22Rv1 (cell line): ENCODE measurements around the gene CMYA5.

Experiments used
- H3K27ac ChIP-seq: fragments of 450-650 bp; 2 replicates; pipeline ENCODE4 v1.5.1; 2017
- CTCF ChIP-seq: fragments of 450-650 bp; IDR thresholded peaks from 2 replicates; pipeline ENCODE4 v1.5.1; 2017; ENCODE audit warnings: mild to moderate bottlenecking
- ZFX ChIP-seq: fragments of 450-650 bp; IDR thresholded peaks from 2 replicates; pipeline ENCODE4 v1.6.1; 2017; ENCODE audit warnings: antibody characterized with exemption, borderline replicate concordance

The CMYA5 gene

GRCh38 chr5:79840084-79840990, 150.7 kb downstream of the CMYA5 start:
- H3K27ac ChIP-seq: no peak overlapping the region
- TF ChIP-seq CTCF: no peak
- no peak for TF ChIP-seq ZFX

- H3K27ac ChIP-seq: no peak overlapping the region
- TF ChIP-seq ZFX (no peak), CTCF (no peak)
Measured at GRCh38 chr5:79841172-79841571, 151.5 kb downstream of the CMYA5 start.

GRCh38 chr5:79842006-79842881, 152.6 kb downstream of the CMYA5 start:
- TF ChIP-seq ZFX (no peak), CTCF (no peak)
- no peak overlapping the region for H3K27ac ChIP-seq

- TF ChIP-seq ZFX (no peak), CTCF (no peak)
- no peak overlapping the region for H3K27ac ChIP-seq
Measured at GRCh38 chr5:79842991-79843390, 153.4 kb downstream of the CMYA5 start.

GRCh38 chr5:79843450-79844388, 154.1 kb downstream of the CMYA5 start:
- no peak for TF ChIP-seq ZFX
- no peak for TF ChIP-seq CTCF

GRCh38 chr5:79844571-79844970, 154.9 kb downstream of the CMYA5 start:
- no peak overlapping the region for H3K27ac ChIP-seq
- TF ChIP-seq ZFX (no peak), CTCF (no peak)

More at GRCh38 chr5:79843450-79844388, 154.1 kb downstream of the CMYA5 start:
- no peak overlapping the region for H3K27ac ChIP-seq
